HepG2 (cell line): ENCODE measurements around the gene NUTF2. TPM values are rescaled to one million over a fixed set of nuclear protein-coding genes. Genes with fewer than 3 reads are reported as not detected.
A peak's percentile ranks its signal among the peaks of the same experiment; 100 is the strongest.

ENCODE experiments used
- CEBPZ ChIP-seq: IDR thresholded peaks from 2 replicates; pipeline ENCODE4 v1.6.1; 2012; ENCODE audit warnings: low read length, improper control_type of control experiment
- CREB1 ChIP-seq, 2 experiments: fragments of 450-650 bp in 1 of 2; IDR thresholded peaks; 2 replicates each; pipeline ENCODE4 v1.6.1; 2016 to 2017; ENCODE audit warnings: control low read depth in 1 of 2, mild to moderate bottlenecking in 1 of 2, missing compliant biosample characterization in 1 of 2, missing genetic modification characterization in 1 of 2
- HOXA7 ChIP-seq: sonication (generic); formaldehyde crosslinking; IDR thresholded peaks from 2 replicates; pipeline ENCODE4 v1.8.1; 2022; ENCODE audit warnings: mild to moderate bottlenecking, missing genetic modification reagents, moderate library complexity
- KIAA2018 ChIP-seq: sonication (generic); formaldehyde crosslinking; IDR thresholded peaks from 2 replicates; pipeline ENCODE4 v1.5.0; 2020; ENCODE audit warnings: mild to moderate bottlenecking, missing genetic modification reagents, borderline replicate concordance
- MED13 ChIP-seq: sonication (generic); formaldehyde crosslinking; IDR thresholded peaks from 2 replicates; pipeline ENCODE4 v1.5.0; 2020; ENCODE audit warnings: missing genetic modification reagents
- RFXANK ChIP-seq: IDR thresholded peaks from 2 replicates; pipeline ENCODE4 v1.6.1; 2016
- TCF7 ChIP-seq: sonication (generic); IDR thresholded peaks from 2 replicates; pipeline ENCODE4 v1.6.1; 2016; ENCODE audit warnings: antibody characterized with exemption, low read depth
- YEATS2 ChIP-seq: sonication (generic); formaldehyde crosslinking; IDR thresholded peaks from 2 replicates; pipeline ENCODE4 v1.4.0; 2020; ENCODE audit warnings: missing genetic modification reagents, borderline replicate concordance
- ZBTB3 ChIP-seq: sonication (generic); formaldehyde crosslinking; IDR thresholded peaks from 2 replicates; pipeline ENCODE4 v1.4.0; 2020; ENCODE audit warnings: low read depth, mild to moderate bottlenecking, moderate library complexity, missing genetic modification reagents, borderline replicate concordance
- ZC3H4 ChIP-seq: sonication (generic); formaldehyde crosslinking; IDR thresholded peaks from 2 replicates; pipeline ENCODE4 v1.4.0; 2020; ENCODE audit warnings: missing genetic modification reagents, borderline replicate concordance
- ZFP90 ChIP-seq: sonication (generic); formaldehyde crosslinking; IDR thresholded peaks from 2 replicates; pipeline ENCODE4 v1.8.0; 2022; ENCODE audit warnings: missing genetic modification reagents, mild to moderate bottlenecking, inconsistent platforms, borderline replicate concordance
- ZNF674 ChIP-seq: sonication (generic); formaldehyde crosslinking; IDR thresholded peaks from 2 replicates; pipeline ENCODE4 v1.5.0; 2020; ENCODE audit warnings: low read depth, mild to moderate bottlenecking, missing genetic modification reagents
- ZNF777 ChIP-seq: sonication (generic); formaldehyde crosslinking; IDR thresholded peaks from 2 replicates; pipeline ENCODE4 v1.4.0; 2020; ENCODE audit warnings: missing genetic modification reagents
- ZNF878 ChIP-seq: sonication (generic); formaldehyde crosslinking; IDR thresholded peaks from 2 replicates; pipeline ENCODE4 v1.8.1; 2023; ENCODE audit warnings: mild to moderate bottlenecking, missing genetic modification reagents, moderate library complexity
- ZZZ3 ChIP-seq: sonication (generic); formaldehyde crosslinking; IDR thresholded peaks from 2 replicates; pipeline ENCODE4 v1.4.0; 2020; ENCODE audit warnings: missing genetic modification reagents, mild to moderate bottlenecking, borderline replicate concordance
- polyA plus RNA-seq, 8 experiments: library from polyadenylated mRNA; depleted of rRNA in 3 of 8; stranded (reverse) in 7 of 8; unstranded in 1 of 8; fragments of >200 nt; fragmentation: Illumina TruSeq in 4 of 8; extraction: Trizol in 4 of 8; gene quantifications; 2 replicates each; pipeline versions ENCODE4 v1.2.1 to v1.2.3, GENCODE V29; 2011 to 2016; ENCODE audit warnings: low read depth in 4 of 8, missing spikeins in 1 of 8, mixed read lengths in 1 of 8; ENCODE audit not compliant: insufficient read depth in 1 of 8
- total RNA-seq, 5 experiments: library from RNA; depleted of rRNA; stranded (reverse); fragments of >200 nt; fragmentation: Illumina TruSeq; extraction: Trizol; gene quantifications; 2 replicates each; pipeline ENCODE4 v1.2.3, GENCODE V29; 2016; ENCODE audit warnings: low read depth in 1 of 5
- TF ChIP-seq, protein P1 (sequence below): sonication (generic); formaldehyde crosslinking; IDR thresholded peaks from 2 replicates; pipeline ENCODE4 v1.4.0; 2020; ENCODE audit warnings: mild to moderate bottlenecking, missing genetic modification reagents

The NUTF2 gene
- total and polyA plus RNA-seq, 2 of the 13 experiments (the other 11 are each of a cell fraction or from before 2014, with no cell fraction given): 168 to 214 TPM

GRCh38 chr16:67833415-67834241 lies 13.1 kb upstream of the NUTF2 start (continued):
- TF ChIP-seq KIAA2018 (CRISPR knock-in tag) (0 out of 2 replicates have a peak, but pooled peaks have one; percentile 51), TCF7 (no peak), ZBTB3 (CRISPR knock-in tag) (no peak), MED13 (CRISPR knock-in tag) (peak; percentile 46; the same call in 1 of the 2 replicates), HOXA7 (CRISPR knock-in tag) (no peak), ZZZ3 (CRISPR knock-in tag) (peak; percentile 64; the same call in 1 of the 2 replicates), CREB1 (IDR thresholded peaks at IDR 0.05) (no peak), CREB1 (CRISPR knock-in tag; IDR thresholded peaks at IDR 0.05) (peak; percentile 68), ZNF674 (CRISPR knock-in tag) (no peak), CEBPZ (no peak), ZFP90 (CRISPR knock-in tag) (peak; percentile 92), RFXANK (CRISPR knock-in tag) (no peak; the same call in 1 of the 2 replicates), ZNF878 (no peak; the same call in 1 of the 2 replicates), ZC3H4 (CRISPR knock-in tag) (no peak), ZNF777 (peak; percentile 80), YEATS2 (CRISPR knock-in tag) (peak; percentile 94)
- TF ChIP-seq, protein P1, sequence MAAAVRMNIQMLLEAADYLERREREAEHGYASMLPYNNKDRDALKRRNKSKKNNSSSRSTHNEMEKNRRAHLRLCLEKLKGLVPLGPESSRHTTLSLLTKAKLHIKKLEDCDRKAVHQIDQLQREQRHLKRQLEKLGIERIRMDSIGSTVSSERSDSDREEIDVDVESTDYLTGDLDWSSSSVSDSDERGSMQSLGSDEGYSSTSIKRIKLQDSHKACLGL (CRISPR knock-in tag): peak; percentile 81
